ENCODE data around the gene SELENOV. TPM values are rescaled to one million over a fixed set of nuclear protein-coding genes. Genes with fewer than 3 reads are reported as not detected.

SELENOV gene
- total RNA-seq, 6 donors from 2014 or later = not detected

DNA sequence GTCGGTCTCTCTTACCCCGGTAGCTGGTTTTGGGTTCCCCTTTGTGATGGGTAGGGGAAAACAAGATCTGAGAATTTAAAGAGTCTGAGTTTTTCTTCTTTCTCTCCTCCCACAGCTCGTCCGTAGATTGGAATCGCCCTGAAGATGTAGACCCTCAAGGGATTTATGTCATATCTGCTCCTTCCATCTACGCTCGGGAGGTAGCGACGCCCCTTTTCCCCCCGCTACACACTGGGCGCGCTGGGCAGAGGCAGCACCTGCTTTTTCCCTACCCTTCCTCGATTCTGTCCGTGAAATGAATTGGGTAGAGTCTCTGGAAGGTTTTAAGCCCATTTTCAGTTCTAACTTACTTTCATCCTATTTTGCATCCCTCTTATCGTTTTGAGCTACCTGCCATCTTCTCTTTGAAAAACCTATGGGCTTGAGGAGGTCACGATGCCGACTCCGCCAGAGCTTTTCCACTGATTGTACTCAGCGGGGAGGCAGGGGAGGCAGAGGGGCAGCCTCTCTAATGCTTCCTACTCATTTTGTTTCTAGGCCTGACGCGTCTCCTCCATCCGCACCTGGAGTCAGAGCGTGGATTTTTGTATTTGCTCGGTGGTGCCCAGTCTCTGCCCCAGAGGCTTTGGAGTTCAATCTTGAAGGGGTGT, 7.1 kb upstream of the SELENOV start:
- no peak for TF ChIP-seq POLR2A (IDR thresholded peaks at IDR 0.05)
- no peak for TF ChIP-seq POLR2AphosphoS5 (IDR thresholded peaks at IDR 0.05)
- TF ChIP-seq, protein P1, sequence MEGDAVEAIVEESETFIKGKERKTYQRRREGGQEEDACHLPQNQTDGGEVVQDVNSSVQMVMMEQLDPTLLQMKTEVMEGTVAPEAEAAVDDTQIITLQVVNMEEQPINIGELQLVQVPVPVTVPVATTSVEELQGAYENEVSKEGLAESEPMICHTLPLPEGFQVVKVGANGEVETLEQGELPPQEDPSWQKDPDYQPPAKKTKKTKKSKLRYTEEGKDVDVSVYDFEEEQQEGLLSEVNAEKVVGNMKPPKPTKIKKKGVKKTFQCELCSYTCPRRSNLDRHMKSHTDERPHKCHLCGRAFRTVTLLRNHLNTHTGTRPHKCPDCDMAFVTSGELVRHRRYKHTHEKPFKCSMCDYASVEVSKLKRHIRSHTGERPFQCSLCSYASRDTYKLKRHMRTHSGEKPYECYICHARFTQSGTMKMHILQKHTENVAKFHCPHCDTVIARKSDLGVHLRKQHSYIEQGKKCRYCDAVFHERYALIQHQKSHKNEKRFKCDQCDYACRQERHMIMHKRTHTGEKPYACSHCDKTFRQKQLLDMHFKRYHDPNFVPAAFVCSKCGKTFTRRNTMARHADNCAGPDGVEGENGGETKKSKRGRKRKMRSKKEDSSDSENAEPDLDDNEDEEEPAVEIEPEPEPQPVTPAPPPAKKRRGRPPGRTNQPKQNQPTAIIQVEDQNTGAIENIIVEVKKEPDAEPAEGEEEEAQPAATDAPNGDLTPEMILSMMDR (IDR thresholded peaks at IDR 0.05) = no peak
- no peak for TF ChIP-seq EP300 (IDR thresholded peaks at IDR 0.05)
- Histone ChIP-seq H3K4me1 (peaks cover 2 to 14% (median 8%) of the 10 kb centered on the region in 4 donors), H3K4me3 (peak overlapping the region in 2 of 4 donors; percentile 32 to 48), H3K27me3 (peaks cover 0 to 25% (median 12%) of the 10 kb centered on the region in 4 donors), H3K27ac (no peak overlapping the region), H3K36me3 (no peaks in the 10 kb centered on the region), H3K9me3 (no peaks in the 10 kb centered on the region)
- ATAC-seq (ENCODE audit: low FRiP score in 2 of 2) (no peak), DNase-seq (no peak)
- WGBS, 2 donors = 42 to 47% methylated on average over 24 of the region's 24 CpGs

DNA sequence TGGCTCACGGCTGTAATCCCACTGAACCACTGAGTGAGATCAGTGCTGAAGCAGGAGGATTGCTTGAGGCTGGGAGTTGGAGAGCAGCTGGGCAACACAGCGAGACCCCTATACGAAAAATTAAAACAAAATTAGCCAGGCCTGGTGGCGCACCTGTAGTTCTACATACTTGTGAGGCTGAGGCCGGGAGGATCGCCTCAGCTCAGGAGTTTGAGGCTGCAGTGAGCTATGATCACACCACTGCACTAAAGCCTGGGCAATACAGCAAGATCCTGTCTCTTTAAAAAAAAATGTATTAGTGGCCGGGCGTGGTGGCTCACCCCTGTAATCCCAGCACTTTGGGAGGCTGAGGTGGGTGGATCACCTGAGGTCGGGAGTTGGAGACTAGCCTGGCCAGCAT, 6.3 kb upstream of the SELENOV start:
- no peak for DNase-seq
- no peak overlapping the region for H3K4me3 ChIP-seq
- ATAC-seq (ENCODE audit: low FRiP score in 2 of 2) = no peak
- H3K27me3 ChIP-seq = peaks cover 0 to 22% (median 12%) of the 10 kb centered on the region in 4 donors
- H3K4me1 ChIP-seq = peaks cover 2 to 10% (median 5%) of the 10 kb centered on the region in 4 donors
- no peaks in the 10 kb centered on the region for H3K36me3 ChIP-seq
- no peak for TF ChIP-seq POLR2A (IDR thresholded peaks at IDR 0.05)
- no peak for TF ChIP-seq POLR2AphosphoS5 (IDR thresholded peaks at IDR 0.05)
- TF ChIP-seq EP300 (IDR thresholded peaks at IDR 0.05) = no peak
- TF ChIP-seq, protein P1 (IDR thresholded peaks at IDR 0.05) = no peak
- H3K27ac ChIP-seq = no peak overlapping the region
- 89 to 90% methylated on average over 6 to 9 of the region's 9 CpGs for WGBS, 2 donors
- no peaks in the 10 kb centered on the region for H3K9me3 ChIP-seq

DNA sequence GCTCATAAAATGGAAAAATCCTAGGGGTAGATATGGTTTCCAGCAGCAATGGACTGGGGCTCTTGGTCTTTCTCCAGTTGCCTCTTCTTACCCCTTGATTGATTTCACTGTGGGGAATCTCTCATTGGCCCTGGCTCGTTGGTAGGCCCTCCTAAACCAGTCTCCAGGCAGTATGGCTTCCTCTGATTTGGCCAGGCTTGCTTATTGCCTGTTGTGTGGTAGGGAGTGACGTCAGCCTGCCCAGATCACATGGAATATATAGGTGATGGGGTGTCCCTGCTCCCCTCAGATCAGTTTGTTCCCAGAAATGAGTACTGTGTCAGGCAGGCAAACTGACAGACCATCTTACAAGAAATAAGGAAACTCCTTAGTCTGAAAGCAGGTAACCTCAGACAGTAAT, 5.7 kb upstream of the SELENOV start:
- Histone ChIP-seq H3K4me3 (no peak overlapping the region), H3K9me3 (no peaks in the 10 kb centered on the region), H3K27me3 (peaks cover 0 to 27% (median 14%) of the 10 kb centered on the region in 4 donors), H3K36me3 (no peaks in the 10 kb centered on the region), H3K27ac (no peak overlapping the region), H3K4me1 (peaks cover 2 to 10% (median 5%) of the 10 kb centered on the region in 4 donors)
- WGBS, 2 donors = 56 to 71% methylated on average over 1 to 2 of the region's 2 CpGs
- DNase-seq = no peak
- no peak for ATAC-seq (ENCODE audit: low FRiP score in 2 of 2)
- TF ChIP-seq POLR2A (IDR thresholded peaks at IDR 0.05) (no peak), EP300 (IDR thresholded peaks at IDR 0.05) (no peak), POLR2AphosphoS5 (IDR thresholded peaks at IDR 0.05) (no peak)
- TF ChIP-seq, protein P1 (IDR thresholded peaks at IDR 0.05) = no peak

DNA sequence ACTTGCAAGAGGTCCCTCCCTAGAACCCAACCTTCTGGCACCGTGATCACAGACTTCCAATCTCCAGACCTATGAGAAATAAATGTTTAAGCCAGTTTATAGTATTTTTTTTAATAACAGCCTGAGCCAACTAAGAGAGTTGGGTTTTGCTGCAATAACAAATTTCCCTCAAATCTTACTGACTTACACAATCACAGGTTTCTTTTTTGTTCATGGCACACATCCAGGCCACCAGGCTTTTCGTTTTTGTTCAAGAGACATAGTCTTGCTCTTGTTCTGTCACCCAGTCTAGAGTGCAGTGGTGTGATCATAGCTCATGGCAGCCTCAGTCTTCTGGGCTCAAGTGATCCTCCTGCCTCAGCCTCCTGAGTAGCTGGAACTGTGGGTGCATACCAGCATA, 2.0 kb upstream of the SELENOV start:
- DNase-seq (no peak), ATAC-seq (ENCODE audit: low FRiP score in 2 of 2) (no peak)
- WGBS, 2 donors = 48 to 59% methylated on average over 2 of the region's 2 CpGs
- no peaks in the 10 kb centered on the region for H3K9me3 ChIP-seq
- H3K27me3 ChIP-seq = peaks cover 0 to 29% (median 17%) of the 10 kb centered on the region in 4 donors
- peaks cover 9 to 18% (median 12%) of the 10 kb centered on the region in 4 donors for H3K4me1 ChIP-seq
- TF ChIP-seq POLR2A (IDR thresholded peaks at IDR 0.05) = no peak
- TF ChIP-seq POLR2AphosphoS5 (IDR thresholded peaks at IDR 0.05) = no peak
- no peak for TF ChIP-seq EP300 (IDR thresholded peaks at IDR 0.05)
- TF ChIP-seq, protein P1 (IDR thresholded peaks at IDR 0.05) = no peak
- no peak overlapping the region for H3K4me3 ChIP-seq
- no peaks in the 10 kb centered on the region for H3K36me3 ChIP-seq
- H3K27ac ChIP-seq = no peak overlapping the region
